Upper lobe of right lung (tissue), 1 donor: Measurements from ENCODE around the gene NISCH. TPM values are rescaled to one million over a fixed set of nuclear protein-coding genes. Genes with fewer than 3 reads are reported as not detected.

ENCODE experiments used
- ATAC-seq: fragments of 200-7000 bp; cut with Tn5 transposase; one replicate; pipeline ENCODE4 v1.9.1; 2020; ENCODE audit warnings: mild to moderate bottlenecking, moderate library complexity
- DNase-seq: peaks from one replicate; pipeline ENCODE4 v3.0.0-alpha.2; 2020
- H3K27ac ChIP-seq: fragments of 200-600 bp; one replicate; pipeline ENCODE4 v1.8.0; 2022
- H3K27me3 ChIP-seq: fragments of 200-600 bp; one replicate; pipeline ENCODE4 v1.8.0; 2022; ENCODE audit warnings: mild to moderate bottlenecking
- H3K36me3 ChIP-seq: fragments of 200-600 bp; one replicate; pipeline ENCODE4 v1.8.0; 2022
- H3K4me1 ChIP-seq: fragments of 200-600 bp; one replicate; pipeline ENCODE4 v1.8.0; 2022
- H3K4me3 ChIP-seq: fragments of 200-600 bp; one replicate; pipeline ENCODE4 v1.8.0; 2022; ENCODE audit warnings: mild to moderate bottlenecking
- H3K9me3 ChIP-seq: fragments of 200-600 bp; one replicate; pipeline ENCODE4 v1.8.0; 2022
- CTCF ChIP-seq: fragments of 200-600 bp; IDR thresholded peaks from one replicate; pipeline ENCODE4 v1.8.0; 2022; ENCODE audit warnings: antibody characterized with exemption
- intact Hi-C: fragments of 100-400 bp; cut with DNase I; formaldehyde crosslinking; loops from one replicate; pipeline ENCODE4 v1.11.0; 2022
- total RNA-seq: library from RNA; stranded (reverse); fragmentation: NEBNext Ultra II Directional; extraction: Animal tissue kit (Norgen Biotek cat#: 25700); gene quantifications from one replicate; pipeline ENCODE4 v1.2.1, GENCODE V29; 2021
- donor health status: DM: no; HTN: yes; CAD: no; lungs with severe emphysema.

NISCH gene
- total RNA-seq, 1 donor from 2014 or later, result 94.6 TPM

- H3K36me3 ChIP-seq, result no peaks in the 10 kb centered on the region
- TF ChIP-seq CTCF, result no peak
- no peaks in the 10 kb centered on the region for H3K27me3 ChIP-seq
- DNase-seq, result no peak
- intact Hi-C loops, result no loop called here
- H3K27ac ChIP-seq, result no peak overlapping the region
- no peaks in the 10 kb centered on the region for H3K9me3 ChIP-seq
- H3K4me3 ChIP-seq, result no peak overlapping the region
- peak; percentile 39 for ATAC-seq
- peaks cover 16% of the 10 kb centered on the region for H3K4me1 ChIP-seq
Observed at GRCh38 chr3:52415800-52416199, 39.6 kb upstream of the NISCH start.

- H3K27ac ChIP-seq, result no peak overlapping the region
- no peaks in the 10 kb centered on the region for H3K36me3 ChIP-seq
- no peak overlapping the region for H3K4me3 ChIP-seq
- H3K9me3 ChIP-seq, result no peaks in the 10 kb centered on the region
- ATAC-seq, result no peak
- no peaks in the 10 kb centered on the region for H3K4me1 ChIP-seq
- no peak for TF ChIP-seq CTCF
- intact Hi-C loops, result no loop called here
- H3K27me3 ChIP-seq, result no peaks in the 10 kb centered on the region
- DNase-seq, result no peak
Observed at GRCh38 chr3:52420388-52420787, 35.0 kb upstream of the NISCH start.

- Histone ChIP-seq H3K27me3 (no peaks in the 10 kb centered on the region), H3K4me3 (no peak overlapping the region), H3K4me1 (no peaks in the 10 kb centered on the region), H3K9me3 (no peaks in the 10 kb centered on the region), H3K36me3 (no peaks in the 10 kb centered on the region), H3K27ac (no peak overlapping the region)
- intact Hi-C loops, result no loop called here
- no peak for TF ChIP-seq CTCF
- peak; percentile 29 for DNase-seq
- no peak for ATAC-seq
Observed at GRCh38 chr3:52422669-52423068, 32.7 kb upstream of the NISCH start.

- H3K4me1 ChIP-seq, result no peaks in the 10 kb centered on the region
- no peak overlapping the region for H3K4me3 ChIP-seq
- DNase-seq, result peak; percentile 13
- no peak for ATAC-seq
- H3K27ac ChIP-seq, result no peak overlapping the region
- intact Hi-C loops, result no loop called here
- H3K36me3 ChIP-seq, result no peaks in the 10 kb centered on the region
- no peaks in the 10 kb centered on the region for H3K27me3 ChIP-seq
- H3K9me3 ChIP-seq, result no peaks in the 10 kb centered on the region
- no peak for TF ChIP-seq CTCF
Observed at GRCh38 chr3:52423173-52423572, 32.2 kb upstream of the NISCH start.

- Histone ChIP-seq H3K4me1 (peaks cover 17% of the 10 kb centered on the region), H3K4me3 (no peak overlapping the region), H3K9me3 (no peaks in the 10 kb centered on the region), H3K36me3 (no peaks in the 10 kb centered on the region), H3K27ac (no peak overlapping the region), H3K27me3 (no peaks in the 10 kb centered on the region)
- intact Hi-C loops, result no loop called here
- DNase-seq, result peak; percentile 37
- peak; percentile 75 for TF ChIP-seq CTCF
- peak; percentile 90 for ATAC-seq
Observed at GRCh38 chr3:52428151-52429005, 27.0 kb upstream of the NISCH start.
